ENCODE results near the gene PLD2.
"Not testable (repeated sequence)": the region's sequence is repeated elsewhere in the genome, so short reads cannot be mapped to it uniquely, and the experiment has no call there.

The PLD2 gene

DNA sequence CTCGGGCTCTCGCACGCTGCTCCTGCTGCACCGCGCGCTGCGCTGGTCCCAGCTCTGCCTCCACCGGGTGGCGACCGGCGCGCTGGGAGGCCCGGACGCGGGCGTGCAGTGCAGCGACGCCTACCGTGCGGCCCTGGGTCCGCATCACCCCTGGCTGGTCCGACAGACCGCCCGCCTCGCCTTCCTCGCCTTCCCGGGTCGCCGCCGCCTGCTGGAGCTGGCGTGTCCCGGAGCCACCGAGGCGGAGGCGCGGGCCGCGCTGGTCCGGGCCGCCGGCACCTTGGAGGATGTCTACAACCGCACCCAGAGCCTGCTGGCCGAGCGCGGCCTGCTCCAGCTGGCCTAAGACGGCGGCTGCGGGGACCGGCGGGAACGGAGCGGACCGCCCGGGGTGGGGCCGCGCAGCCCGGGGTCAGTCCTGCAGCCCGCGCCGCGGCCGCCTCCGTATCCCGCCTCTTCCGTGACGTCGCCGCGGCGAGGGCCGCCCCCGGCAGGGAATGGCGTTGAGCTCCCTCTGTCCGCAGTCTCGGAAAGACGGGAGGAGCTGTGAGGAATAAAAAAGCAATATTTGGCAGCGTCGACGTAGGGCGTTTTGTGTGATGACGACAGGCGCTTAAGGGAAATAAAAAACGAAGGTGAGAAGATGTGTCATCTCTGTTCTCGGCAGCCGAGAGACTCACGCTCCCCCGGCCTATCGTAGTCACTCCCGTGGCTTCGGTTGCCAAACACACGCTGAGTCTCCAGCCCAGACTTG lies 16.8 kb upstream of the PLD2 start:
- peak; percentile 75 for DNase-seq

DNA sequence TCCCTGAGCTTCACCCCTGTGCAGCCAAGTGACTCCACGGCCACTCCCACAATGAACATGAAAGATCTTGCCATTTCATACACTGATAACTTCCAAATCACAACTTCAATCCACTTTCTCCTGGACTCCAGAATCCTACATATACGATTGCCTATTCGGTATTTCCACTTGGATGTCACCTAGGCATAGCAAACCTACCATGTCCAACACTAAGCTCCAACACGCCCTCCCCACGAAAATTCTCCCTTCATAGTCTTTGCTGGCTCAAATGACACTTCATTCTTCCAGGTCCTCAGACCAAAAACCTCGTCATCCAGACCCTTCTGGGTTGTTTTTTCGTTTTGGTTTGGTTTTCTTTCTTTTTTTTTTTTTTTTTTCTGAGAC lies 16.3 kb upstream of the PLD2 start:
- no peak for DNase-seq

DNA sequence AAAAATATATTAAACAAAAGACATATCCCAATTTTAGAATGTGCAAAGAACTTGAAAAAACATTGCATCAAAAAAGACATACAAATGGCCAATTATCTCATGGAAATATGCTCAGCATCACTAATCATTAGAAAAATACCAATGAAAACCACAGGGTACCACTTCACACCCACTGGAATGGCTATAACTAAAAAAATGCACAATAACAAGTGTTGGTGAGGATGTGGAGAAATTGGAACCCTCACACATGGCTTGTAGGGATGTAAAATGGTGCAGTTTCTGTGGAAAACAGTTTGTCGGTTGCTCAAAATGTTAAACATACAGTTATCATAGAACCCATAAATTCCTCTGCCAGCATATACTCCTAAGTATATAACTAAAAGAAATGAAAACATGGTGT lies 11.8 kb upstream of the PLD2 start:
- no peak for DNase-seq

DNA sequence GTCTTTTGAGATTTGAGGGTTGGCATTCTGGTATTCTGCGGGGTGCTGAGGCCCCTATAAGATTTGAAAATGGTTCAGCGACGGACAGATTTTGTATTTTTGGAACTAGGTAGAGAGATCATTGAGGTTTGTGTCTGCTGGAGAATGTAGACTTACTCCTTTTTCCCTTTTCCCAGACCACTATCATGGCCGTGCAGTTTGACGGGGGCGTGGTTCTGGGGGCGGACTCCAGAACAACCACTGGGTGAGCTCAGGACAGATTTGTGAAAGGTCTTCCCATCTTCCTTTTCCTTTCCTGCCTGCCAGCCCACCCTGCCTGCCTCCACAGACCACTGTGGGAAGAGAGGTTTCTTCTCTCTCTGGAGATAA lies 10.4 kb upstream of the PLD2 start:
- DNase-seq = peak; percentile 37

DNA sequence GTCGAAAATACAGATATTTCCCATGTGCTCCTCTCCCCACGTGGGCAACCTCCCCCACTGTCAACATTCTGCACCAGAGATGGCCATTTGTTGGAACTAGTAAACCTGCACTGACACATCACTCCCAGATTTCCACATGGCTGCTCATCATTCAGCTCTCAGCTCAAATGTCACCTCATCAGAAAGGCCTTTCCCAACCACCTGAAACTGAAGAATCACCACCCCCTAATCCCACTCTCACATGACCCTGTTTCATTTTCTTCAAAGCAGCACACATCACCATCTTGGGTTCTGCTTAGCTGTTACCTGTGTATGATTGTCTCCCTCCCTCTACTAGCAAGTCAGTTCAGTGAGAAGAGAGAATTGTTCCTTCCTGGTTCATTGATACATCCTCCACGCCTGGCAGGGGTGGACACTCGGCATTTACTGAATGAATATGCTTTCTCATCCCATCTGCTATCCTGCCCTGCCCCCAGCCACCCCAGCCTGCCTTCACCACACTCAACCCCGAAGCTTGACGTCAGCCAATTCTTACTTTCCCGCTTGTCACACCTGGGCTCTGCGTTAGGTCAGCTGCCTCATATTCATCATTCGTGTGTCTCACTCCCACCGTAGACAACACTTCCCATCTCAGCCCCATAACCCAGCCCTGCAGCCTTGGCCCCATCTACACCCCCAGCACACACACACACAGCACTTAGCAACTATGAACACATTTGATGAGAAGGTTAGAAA lies 6.3 kb upstream of the PLD2 start:
- DNase-seq = no peak

DNA sequence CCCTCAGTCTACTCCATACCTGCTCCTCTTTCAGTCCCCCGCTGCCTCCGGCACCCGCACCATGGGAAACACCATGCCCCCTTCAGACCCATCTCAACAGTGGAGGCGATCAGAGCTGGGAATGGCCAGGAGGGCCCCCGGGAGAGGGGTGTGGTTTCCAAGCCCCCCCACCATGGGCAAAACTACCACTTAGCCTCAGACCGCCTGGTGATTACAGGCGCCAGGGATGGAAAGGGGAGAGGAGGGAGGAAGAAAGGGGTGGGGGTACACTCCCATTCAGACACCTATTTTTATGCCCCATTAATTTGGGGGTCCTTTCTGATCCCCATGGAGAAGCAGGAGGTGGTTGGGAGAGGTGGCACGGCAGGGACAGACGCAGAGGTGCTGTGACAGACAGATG lies 4.7 kb upstream of the PLD2 start, which contains the start of gene C17orf114:
TSS of gene C17orf114 (minus strand) at position 101 of the 400 bp plus-strand sequence.
- DNase-seq = no peak

DNA sequence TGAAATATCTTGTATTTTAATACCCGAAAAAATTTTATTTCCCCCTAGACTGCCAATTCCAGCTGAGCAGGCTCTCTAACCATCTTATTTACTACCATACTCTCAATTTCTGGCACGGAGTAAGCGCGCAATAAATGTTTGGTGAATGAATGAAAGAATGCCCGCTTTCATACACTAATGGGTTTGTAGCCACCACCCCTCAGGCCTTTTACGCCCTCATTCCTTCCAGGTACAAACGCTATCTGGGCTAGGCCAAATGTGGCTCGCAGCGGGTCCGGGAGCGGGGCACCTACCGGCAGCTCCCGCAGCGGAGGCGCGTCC lies 536 bp upstream of the PLD2 start:
- no peak for DNase-seq

DNA sequence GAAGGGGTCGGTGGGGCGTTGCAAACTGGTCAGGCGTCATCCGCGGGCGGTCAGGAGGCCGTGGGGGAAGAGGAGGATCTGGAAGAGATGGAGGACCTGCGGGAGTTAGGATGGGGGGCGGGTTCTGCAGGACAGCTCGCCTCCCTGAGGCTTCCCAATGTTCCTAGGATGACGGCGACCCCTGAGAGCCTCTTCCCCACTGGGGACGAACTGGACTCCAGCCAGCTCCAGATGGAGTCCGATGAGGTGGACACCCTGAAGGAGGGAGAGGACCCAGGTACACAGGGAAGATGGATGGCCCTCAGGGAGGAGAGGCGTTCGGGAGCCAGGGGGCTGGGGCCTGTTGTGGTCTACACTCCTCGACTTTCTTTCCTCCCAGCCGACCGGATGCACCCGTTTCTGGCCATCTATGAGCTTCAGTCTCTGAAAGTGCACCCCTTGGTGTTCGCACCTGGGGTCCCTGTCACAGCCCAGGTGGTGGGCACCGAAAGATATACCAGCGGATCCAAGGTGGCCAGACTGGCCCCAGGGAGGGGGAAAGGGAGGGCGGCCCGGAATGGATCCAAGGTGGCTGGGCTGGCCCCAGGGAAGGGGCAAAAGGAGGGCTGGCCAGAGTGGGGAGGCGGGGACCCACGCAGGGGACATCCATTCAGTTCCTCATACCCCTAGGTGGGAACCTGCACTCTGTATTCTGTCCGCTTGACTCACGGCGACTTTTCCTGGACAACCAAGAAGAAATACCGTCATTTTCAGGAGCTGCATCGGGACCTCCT lies 839 bp downstream of the PLD2 start:
- no peak for DNase-seq

DNA sequence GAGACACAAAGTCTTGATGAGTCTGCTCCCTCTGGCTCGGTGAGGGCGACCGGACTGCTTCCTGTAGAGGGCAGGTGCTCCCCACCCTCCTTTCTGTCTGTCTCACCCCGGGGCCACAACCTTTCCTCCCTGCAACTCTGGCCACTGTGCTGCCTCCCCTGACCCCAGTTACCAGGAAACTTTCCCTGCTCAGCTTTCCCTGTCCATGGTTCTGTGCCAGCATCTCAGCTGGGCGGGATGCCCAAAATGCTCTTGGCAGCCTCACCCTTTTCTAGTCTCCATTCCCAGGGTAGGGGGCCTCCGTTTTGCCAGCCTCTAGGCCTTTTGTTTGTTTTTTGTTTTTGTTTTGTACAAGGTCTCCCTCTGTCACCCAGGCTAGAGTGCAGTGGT lies 1.4 kb downstream of the PLD2 start:
- no peak for DNase-seq

DNA sequence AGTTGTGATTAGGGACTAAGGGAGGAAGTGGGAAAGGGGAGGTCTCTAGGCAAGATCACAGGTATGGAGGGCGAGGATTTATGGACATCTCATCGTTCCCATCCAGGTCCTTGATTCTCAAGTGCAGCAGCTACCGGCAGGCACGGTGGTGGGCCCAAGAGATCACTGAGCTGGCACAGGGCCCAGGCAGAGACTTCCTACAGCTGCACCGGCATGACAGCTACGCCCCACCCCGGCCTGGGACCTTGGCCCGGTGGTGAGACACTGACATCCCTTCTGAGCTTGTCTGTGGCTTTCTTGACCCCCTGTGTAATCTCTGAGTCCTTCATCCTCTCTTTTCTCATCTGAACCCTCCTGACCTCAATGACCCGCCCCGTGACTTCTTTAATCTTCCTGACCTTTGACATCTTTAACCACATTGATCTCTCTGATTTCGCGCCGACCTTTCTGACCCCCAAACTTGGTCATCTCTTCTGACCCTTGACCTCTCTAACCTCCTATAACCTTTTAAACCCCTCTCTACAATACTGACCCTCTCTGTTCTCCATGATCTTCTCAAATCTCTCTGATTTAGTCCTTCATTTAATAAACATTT lies 3.8 kb downstream of the PLD2 start:
- DNase-seq = no peak

DNA sequence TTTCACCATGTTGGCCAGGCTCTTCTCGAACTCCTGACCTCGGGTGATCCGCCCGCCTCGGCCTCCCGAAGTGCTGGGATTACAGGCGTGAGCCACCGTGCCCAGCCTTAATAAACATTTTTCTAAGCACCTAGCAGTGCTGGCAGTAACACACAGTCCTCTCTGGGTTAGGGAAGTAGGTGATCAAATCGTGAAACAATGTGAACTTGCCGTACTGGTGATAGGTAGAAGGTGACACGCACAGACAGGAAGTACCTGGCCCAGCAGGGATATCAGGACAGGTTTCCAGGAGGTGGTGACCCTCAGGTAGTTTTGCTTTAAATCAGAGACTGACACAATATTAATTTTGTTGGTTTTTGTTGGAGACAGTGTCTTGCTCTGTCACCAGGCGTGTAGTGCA lies 4.5 kb downstream of the PLD2 start:
- DNase-seq = no peak

DNA sequence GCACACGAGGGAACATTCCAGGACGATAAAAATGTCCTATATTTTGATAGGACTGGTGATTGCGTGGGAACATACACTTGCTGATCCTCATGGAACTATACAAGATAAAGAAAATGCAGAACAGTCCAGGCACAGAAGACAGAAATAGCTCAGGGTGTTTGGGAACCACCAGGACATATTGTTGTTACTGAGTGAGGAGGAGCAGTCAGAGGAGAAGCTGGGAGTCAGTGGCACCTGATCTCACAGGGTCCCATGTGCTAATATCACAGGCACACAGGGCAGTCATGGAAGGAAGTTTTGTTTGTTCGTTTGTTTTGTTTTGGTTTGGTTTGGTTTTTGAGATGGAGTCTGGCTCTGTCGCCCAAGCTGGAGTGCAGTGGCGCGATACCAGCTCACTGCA lies 5.7 kb downstream of the PLD2 start:
- no peak for DNase-seq

DNA sequence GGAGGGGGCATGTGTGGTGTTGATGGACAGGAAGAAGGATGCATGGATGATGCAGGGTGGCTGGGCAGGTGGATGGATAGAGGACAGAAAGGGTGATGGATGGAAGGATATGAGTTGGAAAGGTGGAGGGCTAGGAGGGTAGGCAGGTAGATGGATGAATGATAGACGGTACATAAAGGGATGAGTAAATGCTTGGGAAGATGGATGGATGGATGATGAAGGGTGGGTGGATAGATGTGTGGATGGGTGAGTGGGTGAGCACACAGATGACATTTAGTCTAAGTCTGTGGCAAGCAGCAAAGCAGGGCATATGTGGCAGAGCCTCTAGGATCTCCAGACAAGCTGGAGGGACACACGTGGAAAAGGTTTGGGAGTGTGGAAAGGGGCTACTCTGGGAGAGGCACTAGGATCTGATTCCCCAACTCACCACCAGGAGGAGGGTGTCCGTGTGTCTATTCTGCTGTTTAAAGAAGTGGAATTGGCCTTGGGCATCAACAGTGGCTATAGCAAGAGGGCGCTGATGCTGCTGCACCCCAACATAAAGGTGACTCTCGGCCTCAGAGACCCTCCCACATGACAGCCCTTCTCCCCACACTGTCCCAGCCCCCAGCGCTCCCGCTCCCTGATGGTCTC lies 8.2 kb downstream of the PLD2 start:
- no peak for DNase-seq

DNA sequence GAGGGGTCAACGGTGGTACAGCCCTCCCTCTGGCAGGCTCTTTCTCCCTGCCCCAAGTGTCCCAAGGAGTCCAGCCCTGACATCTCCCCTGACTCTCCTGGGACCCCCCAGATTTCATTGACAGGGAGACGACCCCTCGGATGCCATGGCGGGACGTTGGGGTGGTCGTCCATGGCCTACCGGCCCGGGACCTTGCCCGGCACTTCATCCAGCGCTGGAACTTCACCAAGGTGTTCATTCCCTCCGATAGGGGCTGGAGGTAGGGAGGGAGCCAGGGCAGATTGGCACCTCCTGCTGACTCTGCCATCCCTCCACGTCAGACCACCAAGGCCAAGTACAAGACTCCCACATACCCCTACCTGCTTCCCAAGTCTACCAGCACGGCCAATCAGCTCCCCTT lies 9.9 kb downstream of the PLD2 start:
- no peak for DNase-seq

DNA sequence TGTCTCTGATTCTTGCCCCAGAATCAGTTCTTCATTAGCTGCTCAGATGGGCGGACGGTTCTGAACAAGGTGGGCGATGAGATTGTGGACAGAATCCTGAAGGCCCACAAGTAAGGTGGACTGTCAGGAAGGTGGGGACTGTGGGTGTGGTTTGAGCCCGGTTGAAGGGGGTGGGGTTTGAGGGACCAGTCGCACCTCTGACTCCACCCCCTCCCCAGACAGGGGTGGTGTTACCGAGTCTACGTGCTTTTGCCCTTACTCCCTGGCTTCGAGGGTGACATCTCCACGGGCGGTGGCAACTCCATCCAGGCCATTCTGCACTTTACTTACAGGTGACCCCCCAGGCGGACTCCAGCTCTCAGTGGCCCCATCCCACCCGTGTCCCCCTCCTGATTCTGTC lies 11.3 kb downstream of the PLD2 start:
- no peak for DNase-seq

DNA sequence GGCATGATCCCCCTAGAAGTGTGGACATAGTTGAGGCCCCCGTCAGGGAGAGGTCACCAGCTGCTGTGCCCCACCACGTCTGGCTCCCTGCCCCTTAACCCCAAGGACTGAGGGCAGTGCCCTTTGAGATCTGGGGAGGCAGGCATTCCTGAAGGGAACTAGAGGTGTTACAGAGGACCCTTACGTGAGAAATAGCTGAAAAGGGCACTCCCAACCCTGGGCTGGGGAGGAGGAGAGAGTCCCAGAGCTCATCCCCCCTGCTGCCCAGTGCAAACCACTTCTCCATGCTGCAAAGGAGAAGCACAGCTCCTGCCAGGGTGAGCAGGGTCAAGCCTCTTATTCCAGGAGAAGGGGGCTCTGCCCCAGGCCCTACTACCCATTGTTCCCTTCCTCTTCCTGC lies 15.9 kb downstream of the PLD2 start:
- no peak for DNase-seq

DNA sequence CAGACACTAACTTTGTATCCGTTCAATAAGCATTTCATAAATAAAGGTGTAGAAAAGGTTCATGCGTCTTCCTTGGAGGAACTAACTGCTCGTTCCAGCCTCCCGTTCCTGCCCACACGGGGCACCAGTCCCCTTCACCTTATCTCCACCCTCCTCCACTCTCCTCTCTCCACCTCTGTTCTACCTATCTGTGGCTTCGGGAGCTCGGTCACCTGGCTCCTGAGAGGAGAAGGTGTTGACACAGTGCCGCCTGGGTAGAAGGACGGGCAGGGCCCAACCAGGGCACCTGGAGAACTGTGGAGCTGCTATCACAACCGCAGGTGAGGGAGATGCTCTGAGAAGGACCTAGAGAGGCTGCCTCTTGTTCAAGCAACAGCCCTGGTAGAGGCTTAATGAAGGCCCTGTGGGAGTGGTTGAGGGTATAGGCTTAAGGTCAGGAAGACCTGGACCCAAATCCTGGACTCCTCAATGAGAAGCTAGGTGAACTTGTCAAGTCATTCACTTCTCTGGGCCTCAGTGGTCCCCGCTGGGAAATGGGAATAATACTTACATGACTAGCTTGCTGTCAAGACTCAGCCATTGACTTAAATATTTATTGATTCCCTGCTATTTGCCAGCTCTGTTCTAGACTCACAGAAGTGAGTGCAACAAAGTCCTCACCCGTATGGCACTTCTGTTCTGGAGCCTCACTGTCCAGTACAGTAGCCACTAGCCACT lies 16.6 kb downstream of the PLD2 start:
- DNase-seq = no peak

DNA sequence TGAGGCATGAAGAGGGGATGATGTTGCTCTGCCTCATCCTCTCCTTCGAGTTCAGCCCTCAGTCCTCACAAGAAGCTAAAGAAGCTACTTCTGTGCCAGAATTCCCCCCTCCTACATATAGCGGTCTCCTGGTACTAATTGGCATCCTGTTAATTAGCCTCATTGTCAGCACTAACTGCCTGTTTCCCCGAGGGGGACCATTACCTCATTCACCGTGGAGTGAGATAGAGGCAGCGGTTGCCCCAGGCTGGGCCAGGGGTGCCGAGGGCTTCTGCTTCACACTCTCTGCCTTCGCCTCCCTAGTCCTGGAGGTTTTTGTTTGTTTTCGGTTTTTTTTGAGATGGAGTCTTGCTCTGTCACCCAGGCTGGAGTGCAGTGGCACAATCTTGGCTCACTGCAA lies 20.4 kb downstream of the PLD2 start:
- no peak for DNase-seq

DNA sequence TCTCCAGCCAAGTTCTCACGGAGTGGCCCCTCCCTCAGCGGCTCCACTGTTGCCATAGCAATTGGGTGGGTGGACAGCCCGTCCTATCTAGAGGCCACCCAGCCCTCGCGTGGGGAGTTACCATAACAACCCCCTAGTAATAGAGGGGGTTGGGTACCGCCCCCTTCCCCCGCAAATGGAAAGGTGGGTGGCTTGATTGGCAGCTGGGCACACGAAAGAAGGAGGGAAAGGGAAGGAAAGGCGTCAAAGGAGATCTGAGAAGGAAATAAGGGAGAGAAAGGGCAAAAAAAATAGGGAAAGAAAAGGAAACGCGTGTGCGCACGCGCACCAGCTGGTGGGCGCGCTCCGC lies 25.9 kb downstream of the PLD2 start:
- DNase-seq = not testable (repeated sequence)

DNA sequence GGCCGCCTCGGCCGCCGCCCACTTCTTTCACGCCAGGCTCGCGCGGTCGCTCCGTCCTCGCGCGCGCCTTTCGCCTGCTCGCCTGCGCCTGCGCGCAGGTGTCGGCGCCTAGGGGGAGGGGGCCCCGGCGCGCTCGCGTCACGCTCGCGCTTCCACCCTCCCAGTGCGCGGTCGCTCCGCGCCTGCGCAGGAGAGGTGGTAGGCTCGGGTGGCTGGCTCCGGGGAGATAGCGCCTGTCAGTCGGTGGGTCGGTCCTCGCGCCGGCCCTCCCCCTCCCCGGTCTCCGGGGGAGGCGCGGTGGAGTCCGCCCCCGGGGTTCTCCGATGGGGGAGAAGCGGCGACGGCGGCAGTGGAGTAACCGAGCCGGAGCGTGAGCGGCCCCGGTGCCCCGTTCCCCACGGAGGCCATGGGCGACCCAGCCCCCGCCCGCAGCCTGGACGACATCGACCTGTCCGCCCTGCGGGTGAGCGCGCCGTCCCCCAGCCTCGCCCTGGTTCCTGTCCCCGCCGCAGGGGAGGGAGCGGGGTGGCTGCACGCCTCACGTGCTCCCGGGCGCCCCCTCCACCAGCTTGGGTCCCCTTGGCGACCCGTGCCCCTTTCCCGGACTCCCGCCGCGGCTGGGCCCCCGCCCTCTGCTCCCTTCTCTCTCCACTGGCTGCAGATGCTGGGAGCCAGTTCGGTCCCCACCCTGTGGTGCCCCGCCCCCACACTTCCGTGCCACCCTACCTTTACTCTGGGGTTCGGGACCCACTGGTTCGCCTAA lies 26.4 kb downstream of the PLD2 start, which contains the start of gene MINK1:
TSS of gene MINK1 (plus strand) at position 163 of the 763 bp plus-strand sequence. CDS start at position 407, 244 bp downstream.
- peak; percentile 83 for DNase-seq

DNA sequence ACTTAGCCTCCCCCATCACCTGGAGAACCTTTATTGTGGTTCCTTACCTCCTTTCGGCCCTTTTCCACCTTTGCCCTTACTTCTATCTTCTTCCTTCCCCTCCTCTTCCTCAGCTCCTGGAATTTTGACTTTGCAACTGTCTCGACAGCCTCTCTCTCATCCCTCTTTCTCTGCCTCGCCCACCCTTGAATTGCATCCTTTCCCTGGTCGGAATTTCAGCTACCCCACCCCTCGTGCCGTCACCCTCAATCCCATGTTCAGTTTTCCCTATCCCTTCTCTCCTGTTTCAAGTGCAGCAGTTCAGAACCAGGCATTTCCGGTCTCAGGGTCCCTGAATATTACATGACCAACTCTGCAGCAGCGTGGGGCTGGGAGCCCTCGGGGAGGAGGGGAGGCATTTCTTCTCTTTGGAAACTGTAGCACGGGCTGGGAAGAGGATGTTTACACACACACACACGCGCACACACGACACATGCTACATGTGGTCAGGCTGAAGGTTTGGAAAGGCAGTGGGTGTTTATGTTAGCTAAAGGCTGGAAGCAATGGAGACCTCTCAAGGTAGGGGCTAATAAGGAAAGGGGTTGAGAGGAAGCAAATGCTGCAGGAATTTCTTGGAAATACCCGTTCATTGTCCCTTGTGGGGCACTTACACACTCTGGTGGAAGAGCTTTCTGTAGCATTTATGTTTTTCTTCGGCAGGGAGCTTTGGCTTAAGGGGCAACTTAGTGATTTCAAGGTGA lies 27.2 kb downstream of the PLD2 start:
- DNase-seq = peak; percentile 2

Measured in stimulated activated CD4-positive, alpha-beta T cell treated with anti-CD3 and anti-CD28 coated beads, Interleukin-12 subunit alpha, Interleukin-12 subunit beta, amount 100 ng/mL, for 4 hours (primary cell).